SK-N-SH (cell line): Measurements from ENCODE around the gene GAL3ST3.

Experiments
- FOXJ3 ChIP-seq: sonication (generic); formaldehyde crosslinking; IDR thresholded peaks from 2 replicates; pipeline ENCODE4 v1.5.1; 2020; ENCODE audit warnings: mild to moderate bottlenecking, missing genetic modification reagents
- MXI1 ChIP-seq: IDR thresholded peaks from 2 replicates; pipeline ENCODE4 v1.6.1; 2012; ENCODE audit warnings: mild to moderate bottlenecking, low read depth, low read length, improper control_type of control experiment
- NFIC ChIP-seq: IDR thresholded peaks from 2 replicates; pipeline ENCODE4 v1.4.0; 2012; ENCODE audit warnings: borderline replicate concordance
- POLR2AphosphoS5 ChIP-seq: IDR thresholded peaks from 2 replicates; pipeline ENCODE4 v1.6.1; 2012; ENCODE audit warnings: low read depth, low read length
- RAD21 ChIP-seq: IDR thresholded peaks from 2 replicates; pipeline ENCODE4 v1.6.1; 2012; ENCODE audit warnings: mild to moderate bottlenecking, low read length
- TF ChIP-seq, protein P1 (sequence below): fragments of 200-600 bp; sonication (generic); IDR thresholded peaks from 2 replicates; pipeline ENCODE4 v1.6.1; 2017; ENCODE audit warnings: antibody characterized with exemption, mild to moderate bottlenecking, moderate library complexity

DNA sequence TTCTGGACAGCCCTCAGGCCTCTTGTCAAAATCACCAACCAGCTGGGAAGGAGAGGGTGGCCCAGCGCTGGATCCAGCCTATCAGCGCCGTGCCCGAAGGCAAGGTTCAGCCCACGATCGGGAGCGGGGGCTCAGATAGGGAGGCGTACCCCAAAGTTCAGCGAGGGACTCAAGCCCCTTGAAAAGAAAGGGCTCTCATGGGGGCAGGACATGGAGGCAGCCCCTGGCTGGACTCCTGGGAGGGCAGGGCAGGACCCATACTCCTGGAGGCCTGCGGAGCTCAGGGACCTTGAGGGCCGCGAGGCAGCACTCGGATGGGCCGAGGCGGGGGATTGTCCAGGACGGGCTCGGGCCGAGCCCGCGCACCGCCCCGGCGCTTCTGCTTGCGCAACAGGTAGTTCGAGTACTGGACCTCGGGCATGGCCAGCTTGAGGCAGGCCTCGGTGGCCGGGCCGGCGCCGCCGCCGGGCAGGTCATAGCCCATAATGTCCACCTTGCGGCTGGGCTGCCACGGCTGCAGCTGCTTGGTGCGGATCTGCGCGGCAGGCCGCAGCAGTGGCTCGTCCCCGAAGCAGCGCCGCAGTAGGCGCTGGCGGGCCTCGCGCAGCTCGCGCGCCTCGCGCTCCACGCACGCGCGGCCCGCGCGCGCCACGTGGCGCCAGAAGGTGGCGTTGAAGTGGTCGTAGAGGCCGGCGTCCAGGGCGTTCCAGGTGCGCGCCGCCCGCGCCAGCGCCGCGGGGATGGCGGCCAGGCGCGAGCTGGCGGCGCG, 6.5 kb downstream of the GAL3ST3 start:
- TF ChIP-seq RAD21 (no peak), POLR2AphosphoS5 (no peak), NFIC (no peak), MXI1 (no peak), FOXJ3 (no peak)
- TF ChIP-seq, protein P1, sequence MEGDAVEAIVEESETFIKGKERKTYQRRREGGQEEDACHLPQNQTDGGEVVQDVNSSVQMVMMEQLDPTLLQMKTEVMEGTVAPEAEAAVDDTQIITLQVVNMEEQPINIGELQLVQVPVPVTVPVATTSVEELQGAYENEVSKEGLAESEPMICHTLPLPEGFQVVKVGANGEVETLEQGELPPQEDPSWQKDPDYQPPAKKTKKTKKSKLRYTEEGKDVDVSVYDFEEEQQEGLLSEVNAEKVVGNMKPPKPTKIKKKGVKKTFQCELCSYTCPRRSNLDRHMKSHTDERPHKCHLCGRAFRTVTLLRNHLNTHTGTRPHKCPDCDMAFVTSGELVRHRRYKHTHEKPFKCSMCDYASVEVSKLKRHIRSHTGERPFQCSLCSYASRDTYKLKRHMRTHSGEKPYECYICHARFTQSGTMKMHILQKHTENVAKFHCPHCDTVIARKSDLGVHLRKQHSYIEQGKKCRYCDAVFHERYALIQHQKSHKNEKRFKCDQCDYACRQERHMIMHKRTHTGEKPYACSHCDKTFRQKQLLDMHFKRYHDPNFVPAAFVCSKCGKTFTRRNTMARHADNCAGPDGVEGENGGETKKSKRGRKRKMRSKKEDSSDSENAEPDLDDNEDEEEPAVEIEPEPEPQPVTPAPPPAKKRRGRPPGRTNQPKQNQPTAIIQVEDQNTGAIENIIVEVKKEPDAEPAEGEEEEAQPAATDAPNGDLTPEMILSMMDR = no peak
